ENCODE results near the gene GAB1. TPM values are rescaled to one million over a fixed set of nuclear protein-coding genes. Genes with fewer than 3 reads are reported as not detected.

The GAB1 gene
- total and polyA plus RNA-seq, 3 donors from 2014 or later = 19.7 to 64.5 (median 61.3) TPM

DNA sequence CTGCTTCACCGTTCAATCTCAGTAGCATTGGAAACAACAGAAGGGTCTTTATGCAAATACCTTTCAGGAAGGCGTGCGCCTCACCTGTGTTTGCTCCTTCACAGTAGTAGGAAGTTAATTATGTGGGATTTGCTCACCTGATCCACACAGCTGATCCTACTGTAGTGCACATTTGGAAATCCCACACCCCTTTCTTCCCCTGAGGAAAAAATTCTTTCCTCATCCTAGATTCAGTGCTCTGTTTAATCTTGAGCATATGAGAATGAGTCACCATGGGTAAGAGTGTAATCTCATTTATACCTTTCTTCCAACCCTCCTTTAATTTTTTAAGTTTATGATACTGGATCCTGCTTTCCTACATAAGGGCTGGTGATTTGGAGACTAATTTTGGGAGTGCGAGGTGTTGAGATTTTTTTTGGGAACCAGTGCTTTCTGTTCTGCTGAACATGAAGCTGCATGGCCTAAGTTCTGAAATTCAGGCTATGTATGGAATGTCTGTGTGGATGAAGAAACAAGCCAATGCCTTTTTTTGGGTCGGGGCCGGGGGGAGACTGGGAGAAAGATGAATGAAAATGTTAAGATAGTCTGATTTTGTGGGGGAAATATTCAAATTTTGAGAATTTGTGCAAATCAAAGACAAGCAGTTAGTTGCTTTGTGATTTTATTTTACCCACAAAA lies 19.0 kb downstream of the GAB1 start:
- DNase-seq = no peak
- peaks cover 76% of the 10 kb centered on the region for H3K4me1 ChIP-seq
- TF ChIP-seq, protein P1, sequence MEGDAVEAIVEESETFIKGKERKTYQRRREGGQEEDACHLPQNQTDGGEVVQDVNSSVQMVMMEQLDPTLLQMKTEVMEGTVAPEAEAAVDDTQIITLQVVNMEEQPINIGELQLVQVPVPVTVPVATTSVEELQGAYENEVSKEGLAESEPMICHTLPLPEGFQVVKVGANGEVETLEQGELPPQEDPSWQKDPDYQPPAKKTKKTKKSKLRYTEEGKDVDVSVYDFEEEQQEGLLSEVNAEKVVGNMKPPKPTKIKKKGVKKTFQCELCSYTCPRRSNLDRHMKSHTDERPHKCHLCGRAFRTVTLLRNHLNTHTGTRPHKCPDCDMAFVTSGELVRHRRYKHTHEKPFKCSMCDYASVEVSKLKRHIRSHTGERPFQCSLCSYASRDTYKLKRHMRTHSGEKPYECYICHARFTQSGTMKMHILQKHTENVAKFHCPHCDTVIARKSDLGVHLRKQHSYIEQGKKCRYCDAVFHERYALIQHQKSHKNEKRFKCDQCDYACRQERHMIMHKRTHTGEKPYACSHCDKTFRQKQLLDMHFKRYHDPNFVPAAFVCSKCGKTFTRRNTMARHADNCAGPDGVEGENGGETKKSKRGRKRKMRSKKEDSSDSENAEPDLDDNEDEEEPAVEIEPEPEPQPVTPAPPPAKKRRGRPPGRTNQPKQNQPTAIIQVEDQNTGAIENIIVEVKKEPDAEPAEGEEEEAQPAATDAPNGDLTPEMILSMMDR (IDR thresholded peaks at IDR 0.05) = no peak
- no peak for TF ChIP-seq POLR2A (IDR thresholded peaks at IDR 0.05)
- H3K9me3 ChIP-seq = no peaks in the 10 kb centered on the region
- intact Hi-C loops (cut with DNase I; ENCODE audit: low total_unique reads) = no loop called here
- 70 to 74% methylated on average over 6 of the region's 6 CpGs for WGBS, 2 donors
- no peaks in the 10 kb centered on the region for H3K27me3 ChIP-seq
- no peak overlapping the region for H3K4me3 ChIP-seq
- no peaks in the 10 kb centered on the region for H3K36me3 ChIP-seq (ENCODE audit: low read depth, missing control alignments)
- peak overlapping the region; percentile 54 to 68 for H3K27ac ChIP-seq

DNA sequence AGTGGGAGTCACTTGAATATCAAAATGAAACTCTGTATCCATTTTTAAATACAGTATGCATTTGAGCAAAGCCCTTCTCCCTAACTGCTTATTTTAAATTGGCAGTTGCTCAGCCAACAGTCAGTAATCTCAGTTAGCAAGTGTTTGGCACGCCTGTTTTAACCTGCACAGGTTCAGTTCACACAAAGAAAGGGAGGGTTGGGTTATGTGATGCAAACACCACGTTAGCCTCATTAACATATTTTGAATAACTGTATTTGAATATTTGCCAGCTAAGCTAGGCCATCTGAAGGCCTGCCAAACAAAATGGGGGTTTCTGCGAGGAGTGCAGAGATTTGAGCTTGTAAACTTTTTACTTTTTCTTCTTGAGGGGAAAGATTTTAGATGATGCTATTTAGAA lies 19.8 kb downstream of the GAB1 start:
- Histone ChIP-seq H3K4me3 (no peak overlapping the region), H3K27ac (peak overlapping the region in 1 of 2 donors; percentile 54), H3K27me3 (no peaks in the 10 kb centered on the region), H3K4me1 (peaks cover 80% of the 10 kb centered on the region), H3K36me3 (ENCODE audit: low read depth, missing control alignments) (no peaks in the 10 kb centered on the region), H3K9me3 (no peaks in the 10 kb centered on the region)
- no peak for DNase-seq
- TF ChIP-seq POLR2A (IDR thresholded peaks at IDR 0.05) = no peak
- TF ChIP-seq, protein P1 (IDR thresholded peaks at IDR 0.05) = no peak
- intact Hi-C loops (cut with DNase I; ENCODE audit: low total_unique reads) = no loop called here
- WGBS, 2 donors = 38 to 43% methylated on average over 3 of the region's 3 CpGs

DNA sequence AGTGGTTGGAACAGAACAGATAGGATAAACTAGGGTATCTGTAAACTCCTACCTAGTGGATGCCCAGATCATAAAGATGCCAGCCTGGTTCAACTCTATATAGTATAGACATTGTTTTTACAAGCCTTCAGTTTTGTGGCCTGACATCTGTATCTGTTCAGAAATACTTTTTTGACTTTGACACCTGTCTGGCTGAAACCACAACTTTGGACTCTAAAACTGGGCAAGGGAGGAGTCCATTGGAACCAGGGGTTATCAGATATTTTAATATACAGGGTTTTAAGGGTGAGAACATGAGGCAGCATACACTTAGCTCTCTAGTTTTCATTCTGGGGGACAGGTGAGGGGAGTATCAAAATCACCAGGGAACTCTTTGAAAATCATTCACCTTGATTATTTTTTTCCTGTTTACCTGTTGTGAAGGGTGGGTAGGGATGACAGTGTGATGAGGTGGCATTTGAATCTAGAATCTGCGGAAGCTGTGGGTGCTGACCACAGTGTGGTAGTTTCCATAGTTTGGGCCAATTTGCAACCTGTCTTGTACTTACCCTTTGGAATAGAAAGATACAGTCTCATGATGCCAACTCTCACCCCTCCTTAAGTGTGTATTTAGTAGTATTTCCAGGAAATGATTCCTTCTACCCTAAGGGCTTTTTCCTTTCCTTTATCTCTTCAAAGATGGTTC lies 20.6 kb downstream of the GAB1 start:
- TF ChIP-seq, protein P1 (IDR thresholded peaks at IDR 0.05) = no peak
- TF ChIP-seq POLR2A (IDR thresholded peaks at IDR 0.05) = no peak
- WGBS, 2 donors = 100% methylated on average over 1 of the region's 1 CpG
- no peaks in the 10 kb centered on the region for H3K27me3 ChIP-seq
- peaks cover 72% of the 10 kb centered on the region for H3K4me1 ChIP-seq
- H3K27ac ChIP-seq = peak overlapping the region in 1 of 2 donors; percentile 54
- H3K4me3 ChIP-seq = no peak overlapping the region
- intact Hi-C loops (cut with DNase I; ENCODE audit: low total_unique reads) = no loop called here
- no peaks in the 10 kb centered on the region for H3K36me3 ChIP-seq (ENCODE audit: low read depth, missing control alignments)
- no peak for DNase-seq
- no peaks in the 10 kb centered on the region for H3K9me3 ChIP-seq

DNA sequence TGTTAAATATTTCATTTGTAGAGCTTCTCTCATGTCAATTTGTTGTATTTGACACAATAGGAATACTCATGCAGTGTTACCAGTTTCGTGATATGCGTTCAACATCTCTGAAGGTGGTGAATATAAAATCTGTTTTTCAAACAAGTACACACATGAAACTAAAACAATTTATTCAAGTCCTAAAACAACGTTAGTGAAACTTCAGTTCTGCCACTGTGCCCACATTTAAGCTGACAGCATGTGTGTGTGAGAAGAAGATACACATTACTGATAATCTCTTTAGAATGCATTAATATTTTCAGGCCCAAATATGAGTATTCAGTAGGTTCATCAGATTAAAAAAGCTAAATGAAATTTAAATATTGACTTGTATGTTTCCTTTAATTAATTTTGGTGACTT lies 21.7 kb downstream of the GAB1 start:
- H3K27ac ChIP-seq = peak overlapping the region in 1 of 2 donors; percentile 41
- no peak for DNase-seq
- no peak overlapping the region for H3K4me3 ChIP-seq
- peaks cover 60% of the 10 kb centered on the region for H3K4me1 ChIP-seq
- no peaks in the 10 kb centered on the region for H3K9me3 ChIP-seq
- no peaks in the 10 kb centered on the region for H3K27me3 ChIP-seq
- no peak for TF ChIP-seq POLR2A (IDR thresholded peaks at IDR 0.05)
- H3K36me3 ChIP-seq (ENCODE audit: low read depth, missing control alignments) = no peaks in the 10 kb centered on the region
- WGBS, 2 donors = 72 to 85% methylated on average over 3 of the region's 3 CpGs
- intact Hi-C loops (cut with DNase I; ENCODE audit: low total_unique reads) = no loop called here

DNA sequence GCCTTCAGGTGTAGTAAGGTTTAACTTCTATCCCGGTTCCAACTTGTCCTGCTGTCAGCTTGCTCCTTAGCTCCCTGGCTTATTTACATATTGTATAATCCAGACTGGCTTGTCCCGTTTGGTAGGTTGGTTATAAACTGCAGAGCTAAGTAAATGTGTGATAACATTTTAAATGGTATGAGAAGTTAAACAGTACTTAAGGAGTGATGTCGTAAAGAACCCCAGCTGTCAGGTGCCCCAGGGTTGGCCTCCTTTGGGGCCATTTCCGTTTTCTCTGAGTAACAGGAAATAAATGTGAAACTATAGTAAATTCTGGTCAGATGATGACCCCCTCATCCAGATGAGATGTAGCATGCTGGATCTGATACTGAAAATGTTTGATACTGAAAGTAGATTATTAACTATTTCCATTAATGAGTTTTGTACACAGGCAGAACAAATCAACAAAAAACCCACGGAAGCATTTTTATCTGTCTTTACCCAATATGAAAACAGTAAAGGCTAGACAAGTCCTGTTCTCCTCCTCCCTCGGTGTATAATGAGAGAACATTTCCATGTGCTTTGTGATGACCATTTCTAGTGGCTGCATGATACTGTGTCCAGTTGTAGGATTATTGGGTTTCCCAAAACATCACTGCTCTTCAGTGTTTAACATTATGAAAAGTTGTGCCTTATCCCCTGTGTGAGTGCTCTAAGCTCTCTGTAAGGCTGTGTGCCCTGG lies 22.4 kb downstream of the GAB1 start:
- Histone ChIP-seq H3K4me3 (no peak overlapping the region), H3K27ac (peak overlapping the region in 1 of 2 donors; percentile 41)

More for the DNA sequence above, 22.4 kb downstream of the GAB1 start:
- H3K27me3 ChIP-seq = no peaks in the 10 kb centered on the region
- H3K9me3 ChIP-seq = no peaks in the 10 kb centered on the region
- DNase-seq = no peak
- no peaks in the 10 kb centered on the region for H3K36me3 ChIP-seq (ENCODE audit: low read depth, missing control alignments)
- intact Hi-C loops (cut with DNase I; ENCODE audit: low total_unique reads) = no loop called here
- 48 to 56% methylated on average over 6 of the region's 6 CpGs for WGBS, 2 donors
- TF ChIP-seq POLR2A (IDR thresholded peaks at IDR 0.05) = no peak
- TF ChIP-seq, protein P1 (IDR thresholded peaks at IDR 0.05) = no peak
- H3K4me1 ChIP-seq = peaks cover 54% of the 10 kb centered on the region

All from testis (tissue), 3 donors.